CD4-positive, CD25-positive, alpha-beta regulatory T cell (primary cell): ENCODE data around the gene CCDC121. TPM values are rescaled to one million over a fixed set of nuclear protein-coding genes. Genes with fewer than 3 reads are reported as not detected.

Source experiments
- polyA plus RNA-seq, 4 donors: library from polyadenylated mRNA; unstranded; fragments of 300-500 nt; fragmentation: Illumina TruSeq; gene quantifications; one replicate each; pipeline ENCODE4 v1.2.3, GENCODE V29; 2021
- total RNA-seq: library from RNA; stranded (reverse); gene quantifications from one replicate; pipeline ENCODE4 v1.2.3, GENCODE V29; 2022

CCDC121 gene
- total and polyA plus RNA-seq, 5 donors from 2014 or later = 0.49 to 2.4 (median 0.79) TPM

Other genes with a start within 250 kb of the CCDC121 start
- 20.9 TPM for gene ZNF513, start 248.3 kb downstream of the CCDC121 start, total RNA-seq
- 1 to 10 TPM; 1.4 to 4.9 (median 3.5) TPM for gene ZNF513, start 248.3 kb downstream of the CCDC121 start, polyA plus RNA-seq
- gene PPM1G, start 219.4 kb downstream of the CCDC121 start, total RNA-seq = 73.7 TPM
- 100 to 1,000 TPM; 116 to 144 (median 118) TPM for gene PPM1G, start 219.4 kb downstream of the CCDC121 start, polyA plus RNA-seq
- 182 TPM for gene NRBP1, start 200.4 kb downstream of the CCDC121 start, total RNA-seq
- gene NRBP1, start 200.4 kb downstream of the CCDC121 start, polyA plus RNA-seq = 100 to 1,000 TPM in 3 of 4 donors, 10 to 100 TPM in 1; 87.1 to 122 (median 109) TPM
- 10.0 TPM for gene KRTCAP3, start 186.6 kb downstream of the CCDC121 start, total RNA-seq
- gene KRTCAP3, start 186.6 kb downstream of the CCDC121 start, polyA plus RNA-seq = 1 to 10 TPM; 2.0 to 7.7 (median 2.3) TPM
- 10.3 TPM for gene IFT172, start 139.3 kb downstream of the CCDC121 start, total RNA-seq
- gene IFT172, start 139.3 kb downstream of the CCDC121 start, polyA plus RNA-seq = 1 to 10 TPM; 1.1 to 2.9 (median 1.4) TPM
- 0.39 TPM for gene FNDC4, start 133.8 kb downstream of the CCDC121 start, total RNA-seq
- gene FNDC4, start 133.8 kb downstream of the CCDC121 start, polyA plus RNA-seq = not detected
- gene GCKR, start 132.2 kb downstream of the CCDC121 start, total RNA-seq = not detected
- gene GCKR, start 132.2 kb downstream of the CCDC121 start, polyA plus RNA-seq = not detected
- 29.3 TPM for gene ZNF512, start 46.0 kb downstream of the CCDC121 start, total RNA-seq
- gene ZNF512, start 46.0 kb downstream of the CCDC121 start, polyA plus RNA-seq = 10 to 100 TPM; 29.3 to 47.8 (median 39.6) TPM
- gene GPN1, start within 50 bp of the CCDC121 start, total RNA-seq = 27.8 TPM
- 10 to 100 TPM; 74.2 to 85.0 (median 76.4) TPM for gene GPN1, start within 50 bp of the CCDC121 start, polyA plus RNA-seq
- gene SUPT7L, start 34.6 kb upstream of the CCDC121 start, total RNA-seq = 51.4 TPM
- gene SUPT7L, start 34.6 kb upstream of the CCDC121 start, polyA plus RNA-seq = 10 to 100 TPM; 18.3 to 23.9 (median 20.9) TPM
- 20.8 TPM for gene SLC4A1AP, start 34.9 kb upstream of the CCDC121 start, total RNA-seq
- 10 to 100 TPM; 25.2 to 28.3 (median 26.7) TPM for gene SLC4A1AP, start 34.9 kb upstream of the CCDC121 start, polyA plus RNA-seq
- gene MRPL33, start 142.7 kb upstream of the CCDC121 start, total RNA-seq = 27.6 TPM
- 100 to 1,000 TPM; 196 to 255 (median 249) TPM for gene MRPL33, start 142.7 kb upstream of the CCDC121 start, polyA plus RNA-seq